Suprapubic skin (tissue), 4 donors: ENCODE data around the gene DDX25. TPM values are rescaled to one million over a fixed set of nuclear protein-coding genes. Genes with fewer than 3 reads are reported as not detected.

ENCODE experiments used
- DNase-seq, 2 donors: peaks; one replicate each; pipeline ENCODE4 v3.0.0-alpha.2; 2019; ENCODE audit warnings: low spot score in 2 of 2
- H3K27ac ChIP-seq: fragments of 200-600 bp; sonication (generic); one replicate; pipeline ENCODE4 v1.5.1; 2019
- H3K27me3 ChIP-seq: fragments of 200-600 bp; sonication (generic); one replicate; pipeline ENCODE4 v1.5.1; 2019
- H3K36me3 ChIP-seq: fragments of 200-600 bp; sonication (generic); one replicate; pipeline ENCODE4 v1.5.1; 2019
- H3K4me1 ChIP-seq: fragments of 200-600 bp; sonication (generic); one replicate; pipeline ENCODE4 v1.5.1; 2019
- H3K4me3 ChIP-seq: fragments of 200-600 bp; sonication (generic); one replicate; pipeline ENCODE4 v1.5.1; 2019; ENCODE audit warnings: mild to moderate bottlenecking
- H3K9me3 ChIP-seq: fragments of 200-600 bp; sonication (generic); one replicate; pipeline ENCODE4 v1.5.1; 2019
- CTCF ChIP-seq, 2 donors: fragments of 200-600 bp in 1 of 2; fragments of 450-650 bp in 1 of 2; sonication (generic) in 1 of 2; IDR thresholded peaks; one replicate each; pipeline ENCODE4 v1.5.1; 2016 to 2019; ENCODE audit warnings: antibody characterized with exemption in 2 of 2, mild to moderate bottlenecking in 1 of 2, moderate library complexity in 1 of 2
- EP300 ChIP-seq: sonication (generic); formaldehyde crosslinking; IDR thresholded peaks from one replicate; pipeline ENCODE4 v1.6.1; 2017; ENCODE audit warnings: antibody characterized with exemption
- POLR2A ChIP-seq, 2 donors: fragments of 450-650 bp; IDR thresholded peaks; one replicate each; pipeline ENCODE4 v1.6.1; 2017; ENCODE audit warnings: antibody characterized with exemption in 2 of 2, mild to moderate bottlenecking in 2 of 2, moderate library complexity in 2 of 2
- POLR2AphosphoS5 ChIP-seq, 3 donors: sonication (generic); formaldehyde crosslinking; IDR thresholded peaks; one replicate each; pipeline ENCODE4 v1.6.1; 2017; ENCODE audit warnings: antibody characterized with exemption in 3 of 3
- WGBS: methylation state at CpG from one replicate; pipeline ENCODE4 v1.1.5; 2018; 5-methylcytosine and 5-hydroxymethylcytosine counted together
- total RNA-seq, 4 donors: library from RNA; depleted of rRNA; stranded (reverse); fragments of >200 nt; gene quantifications; one replicate each; pipeline ENCODE4 v1.1.0, GENCODE V29; 2016

Gene DDX25
- total RNA-seq, 4 donors from 2014 or later = 0.15 to 1.2 (median 0.32) TPM; not detected in 1

DNA sequence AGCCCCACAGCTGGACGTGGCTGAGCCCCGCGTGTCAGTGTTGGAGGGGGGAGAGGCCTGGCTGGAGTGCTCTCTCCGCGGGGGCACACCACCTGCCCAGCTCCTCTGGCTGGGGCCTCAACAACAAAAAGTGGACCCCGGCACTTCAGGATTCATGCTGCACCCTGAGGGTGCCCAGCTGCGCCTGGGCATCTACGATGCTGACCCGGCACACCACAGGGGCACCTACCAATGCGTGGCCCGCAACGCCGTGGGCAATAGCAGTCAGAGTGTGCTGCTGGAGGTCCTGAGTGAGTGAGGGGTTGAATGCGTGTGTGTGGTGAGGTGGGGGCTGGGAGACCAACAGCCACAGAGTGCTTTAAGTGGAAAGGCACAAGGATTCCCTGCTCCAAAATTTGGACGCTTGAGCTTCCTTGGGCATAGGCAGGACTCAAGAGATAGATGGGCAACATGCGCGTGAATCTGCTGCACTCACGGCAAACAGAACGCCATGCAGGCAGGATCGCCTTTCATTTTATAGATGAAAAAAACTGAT is 49.2 kb downstream of the DDX25 start:
- 58% methylated on average over 13 of the region's 20 CpGs for WGBS
- TF ChIP-seq POLR2AphosphoS5 (IDR thresholded peaks at IDR 0.05) = no peak
- TF ChIP-seq CTCF (IDR thresholded peaks at IDR 0.05) = no peak
- no peak for TF ChIP-seq EP300
- no peak for TF ChIP-seq POLR2A (IDR thresholded peaks at IDR 0.05)
- no peaks in the 10 kb centered on the region for H3K27me3 ChIP-seq
- peak overlapping the region; percentile 63 for H3K27ac ChIP-seq
- DNase-seq = no peak
- H3K9me3 ChIP-seq = no peaks in the 10 kb centered on the region
- no peaks in the 10 kb centered on the region for H3K36me3 ChIP-seq
- H3K4me1 ChIP-seq = peaks cover 53% of the 10 kb centered on the region
- peak overlapping the region; percentile 36 for H3K4me3 ChIP-seq

DNA sequence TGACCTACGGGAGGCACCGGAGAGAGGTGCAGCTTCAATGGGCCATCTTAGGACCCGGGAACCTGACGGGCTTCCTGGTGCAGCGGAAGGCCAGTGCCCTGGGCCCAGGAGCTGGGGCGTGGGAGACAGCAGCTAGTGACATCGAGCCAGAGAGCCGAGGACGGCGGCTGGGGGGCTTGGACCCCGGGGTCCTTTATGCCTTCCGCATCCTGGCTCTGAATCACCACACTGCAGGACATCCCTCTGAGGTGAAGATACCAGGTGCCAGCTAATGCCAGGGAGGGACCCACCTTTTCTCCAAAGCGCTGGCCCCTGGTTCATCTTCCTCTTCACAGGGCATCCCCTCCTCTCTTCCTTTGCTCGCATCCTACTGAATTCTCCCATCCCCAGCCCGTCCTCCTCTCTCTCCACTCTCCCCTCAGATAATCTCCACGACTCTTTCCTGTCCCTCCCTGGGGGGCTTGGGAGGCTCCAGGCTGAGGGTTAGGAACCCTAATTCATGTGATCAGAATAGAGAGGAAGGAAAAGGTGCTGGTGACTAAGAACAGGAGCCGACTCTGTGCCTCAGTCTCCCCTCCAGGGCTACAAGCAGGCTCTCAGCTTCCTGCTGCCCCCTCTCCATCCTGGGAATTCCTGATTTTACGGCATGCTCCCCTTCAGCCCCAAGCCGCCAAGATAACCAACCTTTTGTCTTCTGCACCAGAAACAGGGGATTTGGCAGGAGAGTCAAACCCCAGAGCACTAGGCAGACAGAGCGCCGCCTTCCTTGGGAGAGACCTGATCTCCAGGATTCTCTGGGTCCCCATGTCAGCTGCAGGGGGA is 50.0 kb downstream of the DDX25 start:
- WGBS = 85% methylated on average over 18 of the region's 21 CpGs
- H3K27me3 ChIP-seq = no peaks in the 10 kb centered on the region
- peaks cover 53% of the 10 kb centered on the region for H3K4me1 ChIP-seq
- no peak overlapping the region for H3K4me3 ChIP-seq
- DNase-seq = no peak
- no peak for TF ChIP-seq CTCF (IDR thresholded peaks at IDR 0.05)
- no peak for TF ChIP-seq POLR2A (IDR thresholded peaks at IDR 0.05)
- no peak for TF ChIP-seq EP300
- TF ChIP-seq POLR2AphosphoS5 (IDR thresholded peaks at IDR 0.05) = no peak
- H3K27ac ChIP-seq = no peak overlapping the region
- no peaks in the 10 kb centered on the region for H3K9me3 ChIP-seq
- peaks cover under 1% of the 10 kb centered on the region for H3K36me3 ChIP-seq

- 87% methylated on average over 10 of the region's 15 CpGs for WGBS
- Histone ChIP-seq H3K4me3 (no peak overlapping the region), H3K9me3 (no peaks in the 10 kb centered on the region), H3K27ac (no peak overlapping the region), H3K27me3 (no peaks in the 10 kb centered on the region), H3K36me3 (peaks cover 8% of the 10 kb centered on the region), H3K4me1 (peaks cover 53% of the 10 kb centered on the region)
- DNase-seq = no peak
- TF ChIP-seq CTCF (IDR thresholded peaks at IDR 0.05) = no peak
- no peak for TF ChIP-seq EP300
- TF ChIP-seq POLR2AphosphoS5 (IDR thresholded peaks at IDR 0.05) = no peak
- no peak for TF ChIP-seq POLR2A (IDR thresholded peaks at IDR 0.05)
Measured at GRCh38 chr11:125954945-125955640, 50.8 kb downstream of the DDX25 start.

GRCh38 chr11:125955856-125956255 is 51.5 kb downstream of the DDX25 start:
- H3K27ac ChIP-seq = peak overlapping the region; percentile 71
- no peak for DNase-seq
- H3K4me3 ChIP-seq = no peak overlapping the region
- WGBS = 79% methylated on average over 2 of the region's 2 CpGs
- no peaks in the 10 kb centered on the region for H3K27me3 ChIP-seq
- H3K9me3 ChIP-seq = no peaks in the 10 kb centered on the region
- H3K36me3 ChIP-seq = peaks cover 15% of the 10 kb centered on the region
- peaks cover 49% of the 10 kb centered on the region for H3K4me1 ChIP-seq
- TF ChIP-seq EP300 (no peak), POLR2A (IDR thresholded peaks at IDR 0.05) (no peak), POLR2AphosphoS5 (IDR thresholded peaks at IDR 0.05) (no peak), CTCF (IDR thresholded peaks at IDR 0.05) (no peak)
